Measurements from ENCODE around the gene IL2RA. TPM values are rescaled to one million over a fixed set of nuclear protein-coding genes. Genes with fewer than 3 reads are reported as not detected.
"Not testable (repeated sequence)": the region's sequence is repeated elsewhere in the genome, so short reads cannot be mapped to it uniquely, and the experiment has no call there.

The IL2RA gene
- total RNA-seq, 2 experiments from 2014 or later, result 184 to 201 TPM

DNA sequence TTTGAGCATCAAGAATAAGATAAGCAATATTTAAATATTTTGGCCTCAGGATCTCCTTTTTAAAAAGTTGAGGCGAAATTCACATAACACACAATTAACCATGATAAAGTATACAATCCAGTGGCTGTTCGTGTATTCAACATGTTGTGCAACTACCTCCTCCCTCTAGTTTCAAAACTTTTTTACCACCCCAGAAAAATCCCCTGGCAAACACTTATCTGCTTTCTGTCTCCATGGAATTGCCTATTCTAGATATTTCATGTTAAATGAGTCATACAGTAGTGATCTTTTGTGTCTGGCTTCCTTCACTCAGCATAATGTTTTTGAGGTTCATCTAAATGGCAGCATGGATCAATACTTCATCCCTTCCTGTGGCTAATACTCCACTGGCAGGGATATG, 53.0 kb downstream of the IL2RA start:
- H3K9me3 Mint-ChIP-seq, result peaks cover 3% of the 10 kb centered on the region
- POLR2A ChIA-PET, result no interaction called here
- DNase-seq (no peak), ATAC-seq (ENCODE audit: low read depth) (no peak)
- peaks cover 33% of the 10 kb centered on the region for H3K36me3 Mint-ChIP-seq
- H3K27ac Mint-ChIP-seq, result peak overlapping the region; percentile 18
- peaks cover 2% of the 10 kb centered on the region for H3K27me3 Mint-ChIP-seq
- H3K4me1 Mint-ChIP-seq, result peaks cover 10% of the 10 kb centered on the region
- no peak overlapping the region for H3K4me3 Mint-ChIP-seq

DNA sequence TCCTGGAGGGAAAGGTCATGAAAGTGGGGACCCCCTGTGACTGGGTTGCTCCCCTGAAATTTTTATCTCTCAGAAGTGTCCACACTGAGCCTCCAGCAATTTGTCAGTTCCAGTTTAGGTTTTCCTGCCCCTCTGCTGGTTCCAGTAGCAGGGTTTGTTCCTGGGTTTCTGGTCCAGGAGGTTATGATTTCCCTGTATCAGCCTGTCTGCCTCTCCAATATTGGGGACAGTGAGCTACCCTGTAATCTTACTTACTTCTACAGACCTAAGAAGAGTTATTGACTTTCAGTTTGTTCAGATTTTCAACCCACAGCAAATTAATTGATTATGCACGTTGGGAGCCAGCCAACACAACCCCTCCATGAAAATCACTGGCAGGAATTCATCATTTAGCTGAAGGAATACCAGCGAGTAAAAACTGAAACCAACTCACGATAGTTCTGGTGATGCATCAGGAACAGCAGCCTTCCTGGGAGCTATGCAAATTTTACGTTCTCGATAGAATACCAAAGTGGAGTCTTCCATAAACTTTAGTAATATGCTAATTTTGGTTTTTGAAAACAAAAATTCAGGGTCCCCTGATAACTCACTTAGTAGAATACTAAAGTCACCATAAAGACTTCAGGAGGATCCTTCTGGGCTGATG, 53.5 kb downstream of the IL2RA start:
- H3K4me3 Mint-ChIP-seq, result no peak overlapping the region
- DNase-seq, result no peak
- ATAC-seq (ENCODE audit: low read depth), result no peak
- peaks cover 29% of the 10 kb centered on the region for H3K36me3 Mint-ChIP-seq
- H3K4me1 Mint-ChIP-seq, result peaks cover 9% of the 10 kb centered on the region
- no peak overlapping the region for H3K27ac Mint-ChIP-seq
- peaks cover 3% of the 10 kb centered on the region for H3K9me3 Mint-ChIP-seq
- POLR2A ChIA-PET, result no interaction called here
- peaks cover 2% of the 10 kb centered on the region for H3K27me3 Mint-ChIP-seq

DNA sequence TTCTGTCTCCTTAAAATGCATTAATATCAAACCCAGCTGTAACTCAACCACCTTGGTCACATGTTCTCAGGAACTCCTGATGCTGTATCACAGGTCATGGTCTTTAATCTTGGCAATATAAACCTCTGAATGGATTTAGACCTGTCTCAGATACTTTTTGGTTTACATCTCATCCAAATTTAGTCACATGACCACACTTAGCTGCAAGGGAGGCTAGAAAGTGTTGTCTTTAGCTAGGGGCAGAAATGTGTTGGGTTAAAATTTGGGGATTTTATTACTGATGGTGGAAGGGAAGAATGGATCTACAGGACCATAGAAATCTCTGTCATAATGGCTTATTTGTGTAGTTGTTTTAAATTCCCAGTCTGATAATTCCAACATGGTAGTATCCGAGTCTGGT, 55.2 kb downstream of the IL2RA start:
- POLR2A ChIA-PET, result no interaction called here
- Mint-ChIP-seq H3K9me3 (peaks cover 3% of the 10 kb centered on the region), H3K4me1 (peaks cover 10% of the 10 kb centered on the region), H3K36me3 (peaks cover 18% of the 10 kb centered on the region), H3K27me3 (peaks cover 2% of the 10 kb centered on the region), H3K27ac (no peak overlapping the region), H3K4me3 (no peak overlapping the region)
- DNase-seq (no peak), ATAC-seq (ENCODE audit: low read depth) (no peak)

DNA sequence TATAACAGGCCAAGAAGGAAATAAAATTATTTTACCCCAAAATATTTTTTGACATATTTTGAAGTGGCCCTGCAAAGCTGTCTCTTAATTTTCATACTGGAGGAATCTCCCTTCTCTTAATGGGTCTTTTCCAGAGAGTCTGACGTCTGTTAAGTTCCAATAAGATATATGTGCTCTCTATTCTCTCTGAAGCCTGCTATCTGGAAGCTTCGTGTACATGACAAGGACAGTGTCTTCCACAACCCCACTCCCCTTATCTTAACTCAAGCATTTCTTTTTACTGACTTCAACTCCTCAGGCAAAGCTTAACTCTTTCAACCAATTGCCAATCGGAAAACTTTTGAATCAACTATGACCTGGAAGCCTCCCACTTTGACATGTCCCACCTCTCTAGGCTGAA, 55.6 kb downstream of the IL2RA start:
- Mint-ChIP-seq H3K9me3 (peaks cover 3% of the 10 kb centered on the region), H3K27me3 (peaks cover 3% of the 10 kb centered on the region), H3K36me3 (peaks cover 14% of the 10 kb centered on the region), H3K4me3 (no peak overlapping the region), H3K27ac (no peak overlapping the region), H3K4me1 (peaks cover 13% of the 10 kb centered on the region)
- POLR2A ChIA-PET, result no interaction called here
- DNase-seq (no peak), ATAC-seq (ENCODE audit: low read depth) (no peak)

DNA sequence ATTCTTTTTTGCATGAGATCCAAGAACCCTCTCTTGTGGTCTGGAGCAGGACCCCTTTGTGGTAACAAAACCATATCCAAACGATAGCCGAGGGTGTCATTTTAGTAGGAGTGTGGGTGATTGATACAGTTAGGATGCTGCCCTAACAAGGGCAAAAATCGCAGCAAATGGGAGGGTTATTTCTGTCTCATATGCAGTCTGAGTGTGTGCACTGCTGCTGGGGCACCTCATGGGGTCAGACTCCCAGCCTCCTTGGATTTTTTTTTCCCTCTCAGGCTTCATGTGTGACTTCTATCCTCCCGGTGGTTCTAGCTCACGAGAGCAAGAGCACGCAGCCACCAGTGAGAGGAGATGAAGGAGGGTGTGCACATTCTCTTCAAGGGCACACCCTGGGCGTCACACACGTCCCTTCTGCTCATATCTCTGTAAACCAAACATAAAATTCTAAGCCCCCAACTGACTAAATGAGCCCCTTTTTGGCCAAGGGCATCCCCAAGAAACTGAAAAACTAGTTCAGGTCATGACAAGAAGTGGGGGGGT, 56.2 kb downstream of the IL2RA start:
- H3K27ac Mint-ChIP-seq, result no peak overlapping the region
- POLR2A ChIA-PET, result no interaction called here
- ATAC-seq (ENCODE audit: low read depth), result no peak

DNA sequence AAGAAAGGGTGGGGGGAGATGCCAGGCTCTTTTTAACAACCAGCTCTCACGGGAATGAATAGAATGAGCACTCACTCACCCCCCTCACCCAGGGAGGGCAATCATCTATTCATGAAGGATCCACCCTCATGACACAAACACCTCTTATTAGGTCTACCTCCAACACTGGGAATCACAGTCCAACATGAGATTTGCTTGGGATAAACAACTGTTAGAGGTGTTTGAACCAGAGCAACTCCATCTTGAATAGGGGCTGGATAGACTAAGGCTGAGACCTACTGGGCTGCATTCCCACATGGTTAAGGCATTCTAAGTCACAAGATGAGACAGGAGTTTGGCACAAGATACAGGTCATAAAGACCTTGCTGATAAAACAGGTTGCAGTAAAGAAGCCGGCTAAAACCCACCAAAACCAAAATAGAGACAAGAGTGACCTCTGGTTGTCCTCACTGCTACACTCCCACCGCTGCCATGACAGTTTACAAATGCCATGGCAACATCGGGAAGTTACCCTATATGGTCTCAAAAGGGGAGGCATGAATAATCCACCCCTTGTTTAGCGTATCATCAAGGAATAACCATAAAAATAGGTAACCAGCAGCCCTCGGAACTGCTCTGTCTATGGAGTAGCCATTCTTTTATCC, 56.9 kb downstream of the IL2RA start:
- H3K27ac Mint-ChIP-seq; H3K27me3 Mint-ChIP-seq; POLR2A ChIA-PET; H3K9me3 Mint-ChIP-seq; H3K4me3 Mint-ChIP-seq; ATAC-seq (ENCODE audit: low read depth); DNase-seq; H3K36me3 Mint-ChIP-seq: not testable (repeated sequence)
- peaks cover 12% of the 10 kb centered on the region for H3K4me1 Mint-ChIP-seq

More for the DNA sequence above, 56.2 kb downstream of the IL2RA start:
- Mint-ChIP-seq H3K27me3 (peaks cover 4% of the 10 kb centered on the region), H3K4me3 (no peak overlapping the region), H3K4me1 (peaks cover 12% of the 10 kb centered on the region), H3K36me3 (peaks cover 8% of the 10 kb centered on the region), H3K9me3 (peaks cover 3% of the 10 kb centered on the region)
- no peak for DNase-seq

DNA sequence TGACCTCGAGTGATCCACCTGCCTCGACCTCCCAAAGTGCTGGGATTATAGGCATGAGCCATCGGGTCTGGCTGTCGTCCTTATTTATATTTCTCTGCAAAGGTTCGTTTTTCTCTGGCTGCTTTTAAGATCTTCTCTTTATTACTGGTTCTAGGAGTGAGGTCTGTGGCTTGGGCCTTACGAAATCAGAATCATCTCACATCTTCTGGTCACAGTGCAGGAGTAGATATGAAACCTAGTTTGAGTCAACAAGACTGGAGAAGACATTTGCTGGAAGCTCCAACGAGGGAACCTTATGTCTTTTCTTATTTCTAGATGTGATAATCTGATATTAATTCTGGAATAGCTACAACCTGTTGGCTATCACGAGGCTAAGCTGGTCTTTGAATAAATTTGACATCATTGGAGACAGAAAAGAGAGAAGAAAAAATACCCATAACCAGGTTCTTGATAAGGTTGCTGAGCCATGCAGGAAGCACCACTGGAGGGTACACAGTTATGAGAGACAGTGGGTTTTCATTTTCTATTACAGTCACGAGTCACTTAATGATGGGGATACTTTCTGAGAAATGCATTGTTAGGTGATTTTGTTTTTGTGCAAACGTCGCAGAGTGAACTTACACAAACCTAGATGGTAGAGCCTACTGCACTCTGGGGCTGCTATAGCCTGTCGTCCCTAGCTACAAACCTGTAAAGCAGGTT, 59.2 kb downstream of the IL2RA start:
- Mint-ChIP-seq H3K9me3 (peaks cover 3% of the 10 kb centered on the region), H3K27ac (no peak overlapping the region), H3K4me1 (peaks cover 8% of the 10 kb centered on the region), H3K36me3 (peaks cover under 1% of the 10 kb centered on the region), H3K27me3 (peaks cover 8% of the 10 kb centered on the region), H3K4me3 (no peak overlapping the region)
- POLR2A ChIA-PET, result no interaction called here
- ATAC-seq (ENCODE audit: low read depth) (no peak), DNase-seq (no peak)

DNA sequence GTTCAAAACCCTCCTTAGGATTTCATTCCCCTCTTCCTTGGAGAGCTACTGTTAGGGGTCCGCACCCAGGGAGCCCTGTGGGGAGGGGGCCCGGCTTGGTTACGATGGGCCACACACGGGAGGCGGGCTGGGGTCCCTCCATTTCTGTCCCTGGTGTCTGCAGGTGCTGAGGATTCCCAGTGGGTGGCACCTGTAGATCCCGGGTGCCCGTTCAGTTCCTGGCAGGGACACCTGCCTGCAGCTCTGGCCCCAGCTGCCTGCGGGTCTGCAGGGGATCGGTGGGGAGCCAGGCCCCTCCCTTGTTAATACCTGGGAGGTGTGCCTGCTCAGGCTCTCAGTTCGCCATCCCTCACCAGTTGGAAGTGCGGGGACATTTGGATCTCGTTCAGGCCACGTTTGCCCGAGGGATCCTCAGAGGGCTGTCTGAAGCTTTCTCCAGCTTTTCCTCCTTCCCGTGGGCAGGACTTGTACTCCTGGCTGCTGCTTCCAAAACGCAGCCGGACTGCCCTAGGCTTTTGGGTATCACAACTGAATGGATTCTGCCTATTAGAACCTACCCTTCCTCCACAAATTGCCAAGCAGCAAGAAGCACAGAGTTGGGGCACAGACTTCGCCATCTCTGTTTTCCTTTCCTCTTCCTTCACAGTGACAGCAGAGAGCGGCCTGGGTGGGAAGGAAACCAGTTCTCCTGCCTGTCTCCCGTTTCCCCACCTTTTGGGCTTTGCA, 62.6 kb downstream of the IL2RA start:
- Mint-ChIP-seq H3K9me3 (peaks cover 3% of the 10 kb centered on the region), H3K36me3 (no peaks in the 10 kb centered on the region), H3K4me3 (no peak overlapping the region), H3K27me3 (peaks cover 16% of the 10 kb centered on the region), H3K27ac (no peak overlapping the region), H3K4me1 (peaks cover 8% of the 10 kb centered on the region)
- POLR2A ChIA-PET, result interaction anchor here (0.5 kb wide), 1 partner anchor 401 kb away, joined by 3 read pairs; no protein-coding TSS in a partner anchor
- ATAC-seq (ENCODE audit: low read depth), result no peak
- no peak for DNase-seq

DNA sequence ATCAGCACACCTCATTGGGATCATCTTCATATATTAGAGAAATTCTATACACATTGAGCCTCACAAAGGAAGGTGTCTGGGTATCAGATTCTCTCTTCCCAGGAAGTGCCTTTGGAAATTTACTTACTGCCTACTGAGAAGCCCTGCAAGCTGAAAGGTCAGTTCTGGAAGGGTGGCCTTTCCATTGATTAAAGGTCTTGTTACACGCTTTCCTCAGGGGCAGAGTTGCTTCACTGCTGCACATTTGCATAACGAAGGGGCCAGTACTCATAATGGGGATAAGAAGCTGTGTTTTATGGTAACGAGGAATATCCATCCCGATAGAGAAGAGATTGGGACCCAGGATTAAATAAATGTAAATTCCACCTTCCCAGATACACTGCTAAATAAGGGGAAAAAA, 65.5 kb downstream of the IL2RA start:
- Mint-ChIP-seq H3K4me1 (peaks cover 3% of the 10 kb centered on the region), H3K4me3 (no peak overlapping the region), H3K27me3 (peaks cover 31% of the 10 kb centered on the region), H3K36me3 (peaks cover 5% of the 10 kb centered on the region), H3K27ac (no peak overlapping the region), H3K9me3 (peaks cover 8% of the 10 kb centered on the region)
- DNase-seq (no peak), ATAC-seq (ENCODE audit: low read depth) (no peak)
- POLR2A ChIA-PET, result no interaction called here

DNA sequence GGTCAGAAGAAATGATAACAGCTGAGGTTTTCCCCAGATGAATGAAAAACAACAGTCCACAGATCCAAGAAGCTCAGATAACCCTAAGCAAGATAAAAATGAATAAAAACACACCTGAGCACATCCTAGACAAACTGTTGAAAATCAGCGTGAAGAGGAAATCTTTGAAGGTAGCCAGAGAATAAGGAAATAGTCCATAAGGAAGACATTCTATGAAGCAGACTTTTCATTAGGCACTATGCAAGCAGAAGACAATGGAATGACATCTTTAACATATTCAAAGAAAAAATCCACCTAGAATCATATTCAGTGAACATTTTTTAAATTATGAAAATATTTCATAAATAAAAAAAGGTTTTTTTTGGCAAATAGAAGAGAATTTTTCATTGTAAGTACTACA, 69.8 kb downstream of the IL2RA start:
- Mint-ChIP-seq H3K27me3 (peaks cover 20% of the 10 kb centered on the region), H3K27ac (no peak overlapping the region), H3K4me1 (peaks cover 10% of the 10 kb centered on the region), H3K9me3 (peaks cover 10% of the 10 kb centered on the region), H3K4me3 (no peak overlapping the region), H3K36me3 (peaks cover 7% of the 10 kb centered on the region)
- POLR2A ChIA-PET, result no interaction called here
- no peak for ATAC-seq (ENCODE audit: low read depth)
- DNase-seq, result no peak

DNA sequence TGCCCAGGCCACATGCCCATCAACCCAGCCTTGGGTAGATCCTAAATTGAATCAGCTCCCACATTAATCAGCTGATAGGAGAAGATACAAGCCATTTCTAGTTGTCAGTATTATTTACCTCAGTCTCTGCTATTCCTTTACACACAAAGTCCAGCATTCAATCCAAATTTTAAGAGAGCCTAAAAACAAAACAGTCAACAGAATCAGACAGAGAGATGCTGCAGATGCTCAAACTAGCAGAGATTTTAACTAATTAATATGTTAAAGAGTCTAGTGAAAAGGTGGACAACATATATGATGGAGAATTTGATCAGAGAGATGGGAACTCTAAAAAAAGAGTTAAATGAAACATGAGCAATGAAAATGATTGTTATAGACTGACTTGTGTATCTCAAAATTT, 70.5 kb downstream of the IL2RA start:
- Mint-ChIP-seq H3K9me3 (peaks cover 10% of the 10 kb centered on the region), H3K4me3 (no peak overlapping the region), H3K27ac (no peak overlapping the region), H3K27me3 (peaks cover 18% of the 10 kb centered on the region), H3K36me3 (peaks cover 7% of the 10 kb centered on the region), H3K4me1 (peaks cover 10% of the 10 kb centered on the region)
- ATAC-seq (ENCODE audit: low read depth), result no peak
- POLR2A ChIA-PET, result no interaction called here
- DNase-seq, result no peak

DNA sequence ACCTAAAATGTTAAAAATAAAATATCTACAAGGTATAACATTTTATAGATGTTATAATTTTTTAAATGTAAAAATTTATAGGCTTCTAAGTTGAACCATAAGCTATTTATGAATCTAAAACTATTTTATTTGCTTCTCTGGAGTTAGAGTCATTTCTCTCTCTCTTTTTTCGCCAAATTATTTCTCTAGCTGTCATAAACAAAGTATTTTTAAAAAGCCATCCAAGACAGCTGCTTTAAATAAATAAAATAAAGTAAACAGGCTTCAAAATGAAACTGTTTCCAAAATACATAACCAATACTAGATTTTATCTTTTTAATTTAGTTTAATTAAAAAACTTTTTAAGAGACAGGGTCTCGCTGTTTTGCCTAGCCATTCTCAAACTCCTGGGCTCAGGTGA, 72.4 kb downstream of the IL2RA start:
- ATAC-seq (ENCODE audit: low read depth) (no peak), DNase-seq (no peak)
- Mint-ChIP-seq H3K9me3 (peaks cover 6% of the 10 kb centered on the region), H3K4me3 (no peak overlapping the region), H3K36me3 (peaks cover 7% of the 10 kb centered on the region), H3K27ac (no peak overlapping the region), H3K27me3 (peaks cover 14% of the 10 kb centered on the region), H3K4me1 (peaks cover 10% of the 10 kb centered on the region)
- POLR2A ChIA-PET, result no interaction called here

DNA sequence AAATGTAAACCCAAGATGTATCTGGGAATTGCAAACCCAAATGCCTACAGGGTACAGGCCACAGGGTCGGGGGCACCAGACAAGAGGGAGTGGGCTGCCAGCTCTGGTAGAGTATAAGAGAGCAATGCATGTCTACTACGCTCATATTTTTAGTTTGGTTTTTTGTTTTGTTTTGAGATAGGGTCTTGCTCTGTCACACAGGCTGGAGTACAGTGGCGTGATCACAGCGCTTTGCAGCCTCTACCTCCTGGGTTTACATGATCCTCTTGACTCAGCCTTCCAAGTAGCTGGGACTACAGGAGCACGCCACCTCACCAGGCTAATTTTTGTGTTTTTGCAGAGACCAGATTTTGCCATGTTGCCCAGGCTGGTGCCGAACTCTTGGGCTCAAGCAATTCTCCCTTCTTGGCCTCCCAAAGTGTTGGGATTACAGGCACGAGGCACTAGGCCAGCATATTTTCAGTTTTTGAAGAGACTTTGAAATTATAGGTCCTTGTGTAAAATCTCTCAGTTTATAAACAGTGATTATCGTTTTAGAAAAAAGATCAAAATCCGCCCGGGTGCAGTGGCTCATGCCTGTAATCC, 73.7 kb downstream of the IL2RA start:
- Mint-ChIP-seq H3K9me3 (peaks cover 6% of the 10 kb centered on the region), H3K27ac (peak overlapping the region; percentile 10), H3K4me1 (peaks cover 10% of the 10 kb centered on the region), H3K4me3 (no peak overlapping the region), H3K36me3 (peaks cover 7% of the 10 kb centered on the region), H3K27me3 (peaks cover 10% of the 10 kb centered on the region)
- POLR2A ChIA-PET, result interaction anchor here (0.9 kb wide), 1 partner anchor 22 kb away, joined by 4 read pairs; no protein-coding TSS in a partner anchor
- ATAC-seq (ENCODE audit: low read depth) (no peak), DNase-seq (no peak)
